HG03442 (cell line): Measurements from ENCODE around the gene ZNF322.

Experiments
- ATAC-seq: cut with Tn5 transposase; IDR thresholded peaks from one replicate; pipeline ENCODE4 v1.9.1; 2021; ENCODE audit warnings: mild to moderate bottlenecking, moderate library complexity; ENCODE audit not compliant: unreplicated experiment

ZNF322 gene

DNA sequence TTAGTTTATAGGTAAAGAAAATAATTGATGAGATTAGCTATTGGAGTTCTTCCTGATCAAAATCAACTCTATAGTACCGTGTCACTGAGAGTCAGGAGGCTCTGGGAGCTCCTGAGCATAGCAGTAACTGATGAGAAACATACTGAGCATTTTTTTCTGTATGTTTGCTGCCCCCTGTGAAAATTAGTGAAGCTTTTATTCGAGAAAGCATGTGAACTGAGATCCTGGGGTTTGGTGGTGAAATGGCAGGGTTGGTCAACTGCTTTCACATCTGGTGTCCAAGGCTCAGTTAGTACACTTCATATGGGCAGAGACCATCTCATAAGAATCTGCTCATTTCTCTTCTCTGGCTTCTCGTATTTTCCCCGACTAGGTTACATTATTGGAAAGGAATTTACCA lies 66.9 kb downstream of the ZNF322 start:
- ATAC-seq = no peak

DNA sequence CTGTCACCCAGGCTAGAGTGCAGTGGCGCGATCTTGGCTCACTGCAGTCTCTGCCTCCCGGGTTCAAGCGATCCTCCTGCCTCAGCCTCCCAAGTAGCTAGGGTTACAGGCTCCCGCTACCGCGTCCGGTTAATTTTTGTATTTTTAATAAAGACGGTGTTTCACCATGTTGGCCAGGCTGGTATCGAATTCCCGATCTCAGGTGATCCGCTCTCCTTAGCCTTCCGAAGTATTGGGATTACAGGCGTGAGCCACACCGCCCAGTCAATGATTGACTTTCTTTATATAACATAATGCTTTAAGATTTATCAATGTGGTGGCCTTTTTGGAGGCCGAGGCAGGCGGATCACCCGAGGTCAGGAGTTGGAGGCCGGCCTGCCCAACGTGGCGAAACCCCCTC lies 70.6 kb downstream of the ZNF322 start:
- no peak for ATAC-seq
